HG02943 (cell line): ENCODE data around the gene TXNRD2.
"Not testable (repeated sequence)": the region's sequence is repeated elsewhere in the genome, so short reads cannot be mapped to it uniquely, and the experiment has no call there.

ENCODE experiments used
- ATAC-seq: cut with Tn5 transposase; IDR thresholded peaks from one replicate; pipeline ENCODE4 v1.9.1; 2021; ENCODE audit warnings: mild to moderate bottlenecking, low read depth, moderate library complexity; ENCODE audit not compliant: unreplicated experiment

Gene TXNRD2

DNA sequence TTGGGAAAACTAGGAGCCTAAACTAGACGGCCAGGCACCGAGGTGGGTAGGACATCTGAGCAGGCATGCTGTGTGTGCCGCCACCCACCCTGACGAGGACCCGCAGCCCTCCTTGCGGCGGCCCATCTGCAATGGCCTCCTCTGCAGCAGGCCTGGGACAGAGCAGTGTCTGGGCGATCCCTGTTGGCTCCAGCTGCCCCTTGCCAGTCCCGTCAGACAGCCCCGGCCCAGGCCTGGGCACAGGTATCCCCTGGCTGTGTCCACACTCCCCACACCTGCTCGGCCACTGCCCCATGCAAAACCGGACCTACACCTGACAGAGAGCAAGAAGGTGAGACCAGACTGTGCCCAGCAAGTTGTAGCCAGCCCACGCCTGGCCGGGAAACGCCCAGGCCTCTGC, 48.3 kb downstream of the TXNRD2 start:
- ATAC-seq = no peak

DNA sequence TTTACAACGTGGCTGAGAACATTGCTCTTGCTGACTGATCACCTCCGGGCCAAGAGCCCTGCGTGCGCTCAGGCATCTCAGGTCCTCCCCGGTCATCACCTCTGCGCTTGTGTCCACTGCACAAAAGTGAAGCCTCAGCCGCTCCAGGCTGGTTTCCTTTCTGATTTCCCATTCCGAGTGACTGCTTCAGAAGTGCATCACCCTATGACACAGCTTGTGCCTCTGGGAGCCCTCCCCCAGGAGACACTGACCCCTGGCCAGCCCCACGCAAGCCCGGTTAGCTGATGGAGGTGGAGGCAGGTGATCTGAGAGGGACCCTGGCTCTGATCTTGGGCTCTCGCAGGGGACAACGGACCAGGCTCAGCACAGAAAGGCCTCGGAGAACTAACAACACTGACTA, 48.7 kb downstream of the TXNRD2 start:
- no peak for ATAC-seq

DNA sequence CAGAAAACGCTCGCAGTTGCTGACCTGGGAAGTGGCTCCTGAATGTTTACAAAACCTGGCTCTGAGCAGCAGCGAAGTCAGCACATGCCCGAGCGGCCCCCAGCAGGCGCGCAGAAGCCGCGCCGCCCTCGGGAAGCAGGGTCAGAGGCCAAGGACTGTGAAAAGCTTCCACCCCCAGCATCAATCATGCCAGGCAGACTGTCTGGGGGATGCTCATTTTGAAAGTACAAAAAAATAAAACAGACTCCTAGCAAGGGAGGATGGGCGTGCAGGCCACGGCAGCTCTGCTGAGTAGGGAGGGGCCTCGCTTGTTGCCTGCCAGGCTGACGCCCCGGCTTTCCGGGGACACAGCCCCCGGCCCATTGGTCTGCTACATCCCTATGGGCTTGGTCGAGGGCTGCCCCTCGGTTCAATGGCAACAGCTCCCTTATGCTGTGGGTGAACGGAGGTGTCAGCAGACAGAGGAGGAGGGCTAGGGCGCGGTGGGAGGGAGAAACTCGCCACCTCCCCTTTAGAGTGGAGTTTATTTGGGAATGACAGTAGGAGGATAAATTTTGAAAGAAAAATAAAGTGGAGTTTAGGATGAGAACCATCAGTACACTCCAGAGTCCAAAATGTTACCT, 49.2 kb downstream of the TXNRD2 start:
- ATAC-seq = no peak

DNA sequence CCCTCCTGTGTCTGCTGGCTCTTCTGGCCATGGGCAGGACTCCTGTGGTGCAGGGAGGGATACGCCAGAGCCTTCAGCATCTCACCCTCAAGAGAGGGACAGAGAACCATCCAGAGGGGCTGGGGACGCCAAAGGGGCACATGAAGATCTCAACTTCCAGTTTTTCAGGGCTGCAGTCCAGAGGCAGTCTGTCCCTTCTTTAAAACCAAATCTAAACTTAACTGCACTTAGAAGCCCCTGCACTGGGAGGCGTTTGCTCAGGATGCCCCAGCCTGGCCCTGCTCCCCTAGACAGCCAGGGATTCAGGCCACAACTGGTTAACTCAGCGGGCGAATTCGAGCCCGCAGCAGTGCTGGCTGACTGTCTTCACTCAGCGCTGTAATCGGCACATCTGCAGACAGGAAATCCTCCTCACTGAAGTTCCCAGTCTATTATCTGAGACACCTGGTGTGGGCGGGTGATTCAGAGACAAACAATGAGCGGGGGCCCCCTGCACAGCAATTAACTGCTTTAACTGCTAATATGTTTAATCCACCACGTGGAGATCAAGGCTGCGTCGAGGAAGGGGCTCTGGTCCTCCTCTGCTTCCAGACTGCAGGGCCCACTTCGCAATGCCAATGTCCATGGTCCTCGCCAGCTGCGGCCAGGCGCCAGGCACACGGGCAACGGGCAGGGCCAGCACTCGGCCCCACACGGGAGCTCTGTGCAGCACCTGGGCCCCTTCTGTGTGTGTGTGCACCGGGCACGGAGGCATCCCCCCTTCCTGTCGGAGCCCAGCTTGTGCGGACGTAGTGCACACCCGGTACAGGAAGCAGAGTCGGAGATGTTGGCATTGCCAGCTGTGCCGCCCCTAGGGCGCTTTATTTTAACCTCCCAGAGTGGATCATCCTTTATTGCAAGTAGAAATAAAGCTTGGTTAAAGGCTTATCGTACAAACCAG, 50.0 kb downstream of the TXNRD2 start:
- no peak for ATAC-seq

DNA sequence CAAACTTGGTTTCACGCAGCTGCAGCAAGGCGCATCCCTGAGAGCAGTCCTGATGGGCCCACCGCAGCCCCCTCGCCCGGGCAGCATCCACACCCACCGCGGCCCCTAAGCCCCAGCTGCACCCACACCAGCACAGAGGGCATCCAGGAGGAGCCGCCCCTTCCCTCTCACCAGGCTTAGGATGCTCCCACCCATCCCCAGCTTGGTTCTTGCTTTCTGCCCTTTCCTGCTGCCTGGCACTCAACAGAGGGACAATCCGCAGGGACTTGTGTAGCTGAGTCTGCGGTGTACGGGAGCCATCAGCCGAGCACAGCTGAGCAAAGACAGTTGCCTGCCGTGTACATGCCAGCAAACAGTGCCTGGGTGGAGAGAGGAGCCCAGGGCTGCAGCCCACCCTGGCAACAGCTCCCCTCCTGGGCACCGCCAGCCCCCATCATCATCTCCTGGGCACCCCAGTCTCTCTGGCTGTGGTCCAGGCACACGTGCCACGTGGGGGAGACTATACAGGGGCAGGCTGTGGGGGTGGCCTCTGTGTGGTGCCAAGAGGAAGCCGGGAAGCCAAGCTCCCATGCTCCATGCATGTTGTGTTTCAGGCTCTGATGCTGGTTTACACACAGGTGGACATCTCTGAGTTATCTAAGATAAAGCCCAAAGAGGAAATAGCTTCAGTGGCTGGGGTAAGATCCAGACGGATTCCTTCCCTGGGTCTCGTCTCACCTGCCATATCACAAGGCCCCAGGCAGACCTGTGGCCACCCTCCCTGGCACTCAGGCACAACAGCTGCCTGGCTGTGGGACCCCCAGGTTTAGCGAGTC, 50.9 kb downstream of the TXNRD2 start:
- ATAC-seq = no peak

DNA sequence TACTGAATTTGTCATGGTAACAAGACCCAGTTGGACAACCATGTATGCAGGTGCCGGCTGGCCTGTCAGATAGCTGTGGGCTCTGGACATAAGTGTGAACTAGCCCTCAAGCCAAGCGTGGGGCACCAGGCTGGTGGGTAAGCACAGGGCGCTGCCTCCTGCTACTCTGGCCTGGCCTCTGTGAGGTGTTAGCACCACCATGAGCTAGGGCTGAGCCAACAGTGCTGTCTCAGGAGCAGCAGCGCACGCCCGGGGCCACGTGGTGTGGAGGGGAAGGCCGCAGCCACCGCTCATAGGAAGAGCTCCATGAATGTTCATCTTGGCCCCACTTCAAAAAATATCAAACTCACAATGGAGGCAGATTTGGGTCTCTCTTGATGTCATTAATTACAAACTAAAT, 51.7 kb downstream of the TXNRD2 start:
- no peak for ATAC-seq

DNA sequence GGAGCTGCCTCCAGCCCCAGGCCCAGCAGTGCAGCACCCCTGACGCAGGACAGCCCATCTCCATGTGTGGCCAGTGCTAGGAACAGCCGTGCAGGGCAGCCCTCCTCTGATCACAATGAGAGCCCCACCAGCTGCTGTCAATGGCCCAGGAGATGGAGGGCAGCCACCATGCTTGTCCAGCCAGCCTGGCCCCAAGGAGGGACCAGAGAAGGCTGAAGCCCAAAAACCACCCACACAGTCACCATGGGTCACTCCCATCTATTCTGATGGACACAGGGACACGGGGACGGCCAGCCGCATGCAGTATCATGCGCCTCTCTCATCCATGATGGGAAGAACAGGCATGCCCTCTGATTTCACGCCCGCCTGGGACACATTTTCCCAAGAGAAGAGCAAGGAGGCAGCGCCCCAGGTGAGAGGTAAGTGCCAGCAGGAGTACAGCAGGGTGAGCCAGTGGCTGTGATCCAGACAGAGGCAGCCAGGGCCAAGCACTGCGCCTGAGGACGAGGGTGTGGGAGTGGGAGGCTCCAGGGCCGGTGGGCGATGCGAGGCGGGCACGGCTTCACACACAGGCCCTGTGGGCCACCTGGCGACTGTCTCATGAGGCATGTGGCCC, 53.4 kb downstream of the TXNRD2 start:
- ATAC-seq = no peak

DNA sequence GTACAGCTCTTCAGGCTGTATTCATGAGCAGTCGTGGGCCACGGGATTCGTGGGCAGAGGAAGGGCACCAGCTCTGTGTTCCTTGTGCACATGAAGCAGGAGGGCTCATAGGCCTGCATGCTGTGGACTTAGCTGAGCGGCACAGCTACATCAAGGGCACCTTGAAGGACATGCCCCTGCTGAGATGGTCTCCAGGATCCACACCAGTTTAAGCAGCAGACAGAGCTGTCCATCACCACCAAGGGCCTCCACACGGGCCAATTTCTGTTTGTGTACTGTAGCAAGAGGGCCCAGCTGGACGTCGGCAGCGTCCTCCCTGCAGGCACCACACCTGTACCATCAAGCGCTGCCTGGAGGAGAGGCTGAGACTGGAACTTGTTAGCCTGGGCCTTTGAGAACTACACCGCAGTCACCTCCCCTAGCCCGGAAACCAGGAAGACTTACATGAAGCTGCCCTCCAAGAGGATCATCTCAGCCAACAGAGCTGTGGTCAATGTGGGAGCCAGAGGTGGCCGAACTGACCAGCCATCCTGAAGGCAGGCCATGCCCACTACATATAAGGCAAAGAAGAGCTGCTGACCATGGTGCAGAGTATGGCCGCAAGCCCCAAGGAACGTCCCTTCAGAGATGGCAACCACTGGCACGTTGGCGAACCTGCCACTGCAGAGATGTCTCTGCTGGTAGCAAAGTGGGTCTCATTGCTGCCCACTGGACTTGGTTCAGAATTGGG, 54.2 kb downstream of the TXNRD2 start:
- ATAC-seq = no peak

DNA sequence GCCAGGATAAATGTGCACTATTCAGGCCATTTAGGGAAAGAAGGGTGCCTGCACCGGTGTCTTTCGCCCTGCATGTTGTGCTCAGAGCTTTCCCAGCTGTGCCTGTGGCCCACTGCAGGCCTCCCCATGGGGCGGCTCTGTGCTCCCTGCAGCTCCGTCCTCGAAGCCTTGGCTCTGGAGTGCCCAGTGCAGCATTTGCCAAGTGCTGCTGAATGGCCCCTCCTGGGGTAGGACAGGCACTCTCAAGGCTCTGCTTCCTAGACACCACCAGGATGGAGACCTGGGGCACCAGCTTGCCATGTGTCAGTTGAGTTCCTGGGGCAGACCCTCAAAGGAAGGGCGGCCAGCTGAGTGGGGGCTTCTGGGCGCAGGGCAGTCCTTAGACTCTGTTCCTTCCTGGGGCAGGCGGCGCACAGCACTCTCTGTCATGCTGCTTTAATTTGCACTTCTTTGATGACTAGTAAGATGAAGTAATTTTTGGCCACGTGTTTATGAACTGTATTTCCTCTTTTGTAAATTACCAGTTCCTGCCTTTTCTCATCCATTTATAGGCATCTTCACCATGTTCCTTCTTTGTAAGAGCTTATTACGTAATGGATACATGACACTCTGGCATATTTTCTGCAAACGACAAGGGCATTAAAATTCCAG, 54.9 kb downstream of the TXNRD2 start:
- no peak for ATAC-seq

DNA sequence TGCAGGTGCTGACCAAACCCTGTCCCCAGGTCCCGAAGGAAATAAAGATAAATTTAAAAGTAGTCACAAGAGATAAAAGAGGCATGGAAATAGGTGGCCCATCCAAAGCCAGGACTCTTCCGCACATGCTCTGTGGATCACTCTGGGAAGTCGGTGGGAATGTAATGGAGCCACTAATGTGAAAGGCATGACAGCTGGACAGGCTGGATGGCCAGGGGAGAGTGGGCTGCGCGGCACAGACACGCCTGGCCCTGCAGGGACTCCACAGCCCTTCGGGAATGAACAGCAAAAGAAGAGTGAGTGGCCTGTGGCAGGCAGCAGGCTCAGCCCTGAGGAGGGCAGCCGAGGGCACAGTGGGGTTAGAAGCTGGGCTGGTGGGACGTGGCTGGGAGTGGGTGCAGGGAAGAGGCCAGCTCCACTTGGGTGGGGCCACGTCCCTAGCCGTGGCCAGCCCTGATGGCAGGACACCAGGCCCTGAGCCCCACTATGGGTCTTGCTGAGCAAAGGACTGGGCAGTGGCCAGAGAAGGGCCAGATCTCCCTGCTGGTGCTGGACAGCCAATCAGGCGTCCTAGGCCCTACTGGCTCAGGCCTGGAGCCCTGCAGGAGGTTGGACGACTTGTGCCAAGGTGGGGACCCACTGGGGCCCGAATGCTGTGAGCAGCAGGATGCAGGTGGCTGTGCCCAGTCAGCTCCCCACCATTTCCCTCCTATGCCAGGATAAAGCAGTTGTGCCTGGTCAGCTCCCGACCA, 55.6 kb downstream of the TXNRD2 start:
- no peak for ATAC-seq

DNA sequence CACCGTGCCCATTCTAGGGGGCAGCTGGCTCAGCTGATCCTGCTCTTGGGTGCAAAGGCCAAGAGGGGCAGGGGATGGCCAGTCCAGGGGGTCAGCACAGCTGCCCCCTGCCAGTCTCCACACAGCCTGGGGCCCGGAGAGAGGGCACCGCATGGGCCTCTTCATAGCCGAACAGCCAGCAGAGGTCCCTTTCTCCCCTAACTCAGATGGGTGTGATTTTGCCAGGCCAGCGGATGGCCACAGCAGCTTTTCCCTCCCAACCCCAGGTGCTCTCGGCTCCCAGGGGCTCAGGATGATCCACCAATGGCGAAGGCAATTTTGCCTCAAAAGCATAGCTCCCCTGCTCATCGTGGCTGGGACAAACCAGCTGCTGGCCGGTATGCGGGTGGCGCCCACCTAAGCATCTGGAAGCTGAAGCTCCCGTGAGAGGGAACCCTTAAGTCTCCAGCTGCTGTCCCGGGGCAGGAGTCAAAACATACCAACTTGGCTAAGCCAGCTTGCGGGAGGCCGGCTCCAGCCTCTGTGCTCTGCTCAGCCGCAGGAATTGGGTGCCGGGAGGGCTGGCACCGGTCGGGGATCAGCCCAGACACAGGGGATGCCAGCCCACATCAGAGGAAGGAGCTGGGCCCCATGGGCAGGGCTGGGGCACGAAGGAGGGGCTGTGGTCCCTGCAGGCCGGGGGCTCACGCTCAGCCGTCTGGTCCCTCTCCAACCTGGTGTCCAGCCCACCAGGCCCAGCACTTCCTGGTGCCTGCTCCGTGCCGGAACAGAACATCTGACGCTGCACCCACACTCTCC, 56.5 kb downstream of the TXNRD2 start:
- ATAC-seq = no peak

DNA sequence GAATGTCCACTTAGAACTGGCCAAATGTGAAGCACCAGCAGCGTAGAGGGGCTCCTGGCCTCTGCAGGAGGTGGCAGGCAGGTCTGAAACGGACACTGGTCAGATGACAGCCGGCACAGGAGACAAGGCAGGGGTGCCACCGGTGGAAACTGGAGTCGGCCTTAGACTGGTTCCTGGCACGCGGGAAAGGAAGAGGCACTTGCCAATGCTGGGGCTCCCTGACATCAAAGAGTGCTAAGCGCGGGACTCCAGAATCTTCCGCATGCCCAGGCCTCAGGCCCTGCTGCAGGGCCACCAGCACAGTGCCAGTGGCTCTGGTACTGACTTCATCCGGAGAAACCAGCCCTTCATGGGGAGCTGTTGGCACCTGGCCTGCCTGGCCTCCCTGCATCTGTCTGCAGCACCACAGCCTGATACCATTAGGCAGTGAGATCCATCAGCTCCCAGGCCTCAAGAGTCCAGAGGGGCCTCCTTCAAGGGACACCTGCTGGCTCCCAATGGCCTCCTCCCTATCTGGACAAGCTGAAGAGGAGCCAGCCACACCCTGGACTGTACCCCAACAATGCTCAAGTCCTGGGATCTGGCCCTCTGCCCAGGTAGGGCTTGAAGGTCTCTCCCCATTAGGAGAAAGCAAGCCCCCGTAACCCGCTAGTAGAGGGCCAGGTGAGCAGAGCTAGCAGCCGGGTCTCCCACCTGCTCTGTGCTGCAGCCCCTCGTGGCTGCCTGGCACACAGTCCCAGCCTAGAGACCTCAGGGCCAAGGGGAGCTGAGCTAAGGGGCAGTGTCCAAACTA, 57.3 kb downstream of the TXNRD2 start:
- no peak for ATAC-seq

DNA sequence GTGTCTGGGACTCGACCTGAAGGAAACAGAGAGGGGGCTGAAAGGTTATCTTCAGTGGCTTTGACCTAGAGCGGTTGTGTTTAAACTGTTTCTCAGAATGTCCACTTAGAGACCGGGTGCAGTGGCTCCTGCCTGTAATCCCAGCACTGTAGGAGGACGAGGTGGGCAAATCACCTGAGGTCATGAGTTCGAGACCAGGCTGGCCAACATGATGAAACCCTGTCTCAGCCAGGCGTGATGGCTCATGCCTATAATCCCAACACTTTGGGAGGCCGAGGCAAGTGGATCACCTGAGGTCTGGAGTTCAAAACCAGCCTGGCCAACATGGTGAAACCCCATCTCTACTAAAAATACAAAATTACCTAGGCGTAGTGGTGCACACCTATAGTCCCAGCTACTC, 58.2 kb downstream of the TXNRD2 start:
- not testable (repeated sequence) for ATAC-seq

DNA sequence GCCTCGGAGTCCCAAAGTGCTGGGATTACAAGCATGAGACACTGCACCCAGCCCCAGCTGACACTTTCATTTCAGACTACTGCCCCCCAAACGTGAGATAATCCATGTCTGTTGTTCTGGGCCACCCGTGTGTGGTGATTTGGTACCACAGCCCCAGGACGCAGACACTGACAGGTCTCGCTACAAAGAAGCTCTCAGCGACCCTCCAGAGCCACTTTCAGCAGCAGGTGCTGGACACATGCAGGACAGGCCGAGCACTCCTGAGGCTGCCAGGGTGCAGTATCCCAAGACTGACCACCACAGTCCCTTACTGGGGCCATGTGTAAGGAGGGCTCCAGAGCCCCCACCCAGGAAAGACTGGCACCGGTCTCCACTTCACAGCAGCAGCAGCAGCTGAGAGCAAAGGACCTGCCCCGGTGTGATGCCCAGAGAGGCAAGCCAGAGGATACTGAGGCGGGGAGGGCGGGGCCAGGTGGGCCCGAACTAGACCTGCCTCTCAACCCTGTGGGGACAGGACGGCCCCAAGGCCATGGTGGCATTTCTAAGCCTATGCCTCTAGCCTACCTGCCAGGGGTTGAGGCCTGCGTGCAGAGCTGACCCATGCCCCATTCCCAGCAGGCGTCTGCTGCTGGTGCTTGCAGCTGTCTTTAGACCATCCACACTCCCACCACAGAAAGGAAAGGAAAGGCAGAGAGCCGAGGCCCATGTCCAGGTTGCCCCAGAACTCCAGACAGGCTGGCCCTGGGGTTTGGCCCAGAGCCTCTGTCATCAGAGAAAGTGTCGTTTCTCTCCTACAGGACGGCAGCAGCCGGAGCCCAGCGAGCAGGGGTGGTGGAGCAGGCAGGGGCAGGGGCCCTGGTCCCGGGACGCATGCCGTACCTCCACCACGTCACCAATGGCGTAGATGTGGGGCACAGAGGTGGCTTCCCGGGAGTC, 58.9 kb downstream of the TXNRD2 start:
- ATAC-seq = no peak

DNA sequence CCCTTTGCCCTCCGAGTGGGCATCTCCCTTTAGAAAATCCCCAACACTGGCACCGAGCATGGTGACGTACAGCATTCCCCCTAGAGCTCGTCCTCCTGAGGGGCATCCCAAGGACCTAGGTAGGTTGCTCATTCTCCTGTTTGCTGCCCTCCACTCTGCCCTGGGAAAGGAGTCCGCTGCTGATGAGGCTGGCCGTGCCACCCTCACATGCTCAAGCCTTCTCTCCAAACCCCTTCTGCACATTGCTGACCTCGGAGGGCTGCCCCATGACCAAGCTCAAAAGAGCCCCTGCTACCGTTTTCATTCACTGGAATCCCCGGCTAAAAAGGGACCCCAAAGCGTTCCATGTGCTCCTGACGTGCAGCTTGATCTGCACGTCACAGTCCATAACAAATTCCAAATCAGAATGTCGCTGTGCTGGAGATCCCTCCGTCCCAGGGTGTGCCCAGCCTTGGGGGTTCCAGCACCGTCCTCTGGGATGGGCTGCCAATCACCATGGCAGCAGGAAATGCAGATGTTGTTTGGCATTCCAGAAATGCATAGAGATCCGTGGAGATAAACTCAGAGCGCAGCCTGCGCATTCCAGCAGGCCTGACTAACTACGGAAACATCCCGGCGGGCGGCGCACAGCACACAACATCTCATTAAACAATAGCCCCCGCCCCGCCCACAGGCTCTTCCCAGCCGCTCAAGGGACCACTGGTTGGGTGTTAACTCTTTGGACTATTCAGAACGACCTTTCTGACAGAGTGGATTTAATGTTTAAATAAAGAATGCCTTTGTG, 60.6 kb downstream of the TXNRD2 start:
- no peak for ATAC-seq
